ENCODE measurements around the gene ACKR2.

ACKR2 gene

DNA sequence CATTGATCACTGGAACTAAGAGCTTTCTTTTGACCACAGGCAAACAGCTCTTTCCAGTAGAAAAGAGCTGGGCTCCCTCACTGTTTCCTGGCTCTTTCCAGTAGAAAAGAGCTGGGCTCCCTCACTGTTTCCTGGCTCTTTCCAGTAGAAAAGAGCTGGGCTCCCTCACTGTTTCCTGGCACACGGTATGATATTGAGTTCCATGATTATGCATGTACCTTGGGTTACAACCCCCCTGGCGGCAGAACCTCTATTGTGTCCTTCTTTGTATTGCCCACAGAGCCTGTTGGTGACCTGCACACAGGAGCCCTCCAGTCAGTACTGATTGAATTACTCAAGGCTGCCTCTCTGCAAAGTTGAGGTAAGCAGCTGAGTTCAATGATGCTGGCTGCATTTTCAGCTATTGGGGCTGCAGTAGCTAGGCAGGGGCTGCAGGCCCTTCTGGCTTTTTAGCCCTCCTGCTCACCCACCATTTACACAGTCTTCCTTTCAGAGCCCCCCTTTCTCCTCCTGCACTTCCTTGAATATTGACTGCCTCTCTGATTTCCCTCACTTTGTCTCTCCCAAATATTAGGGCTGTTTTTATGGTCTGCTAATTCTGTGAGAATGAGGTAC is 10.2 kb downstream of the ACKR2 start:
- H3K27ac ChIP-seq: no peak overlapping the region
- no peak for DNase-seq

DNA sequence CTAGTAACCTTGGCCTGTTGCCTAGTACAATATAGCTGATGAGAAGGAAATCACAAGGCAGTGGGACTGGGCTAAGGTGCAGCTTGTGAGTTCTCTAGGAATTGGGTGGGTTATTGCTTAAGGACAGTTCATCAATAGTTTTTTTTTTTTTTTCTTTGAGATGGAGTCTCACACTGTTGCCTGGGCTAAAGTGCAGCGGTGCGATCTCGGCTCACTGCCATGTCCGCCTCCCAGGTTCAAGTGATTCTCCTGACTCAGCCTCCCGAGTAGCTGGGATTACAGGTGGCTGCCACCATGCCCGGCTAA is 11.5 kb downstream of the ACKR2 start:
- no peak overlapping the region for H3K4me3 ChIP-seq (ENCODE audit: low read depth, low read length)
- no peak for TF ChIP-seq CTCF (IDR thresholded peaks at IDR 0.05; ENCODE audit: low read depth, low read length)
- DNase-seq: no peak
- H3K36me3 ChIP-seq: no peaks in the 10 kb centered on the region
- H3K27ac ChIP-seq: no peak overlapping the region
- no peaks in the 10 kb centered on the region for H3K27me3 ChIP-seq (ENCODE audit: insufficient read depth, low read depth, severe bottlenecking)
- peaks cover 5% of the 10 kb centered on the region for H3K9me3 ChIP-seq (ENCODE audit: severe bottlenecking)

More for the DNA sequence above, 10.2 kb downstream of the ACKR2 start:
- no peaks in the 10 kb centered on the region for H3K36me3 ChIP-seq
- no peaks in the 10 kb centered on the region for H3K27me3 ChIP-seq (ENCODE audit: insufficient read depth, low read depth, severe bottlenecking)
- H3K9me3 ChIP-seq (ENCODE audit: severe bottlenecking): peaks cover 2% of the 10 kb centered on the region
- no peak overlapping the region for H3K4me3 ChIP-seq (ENCODE audit: low read depth, low read length)
- TF ChIP-seq CTCF (IDR thresholded peaks at IDR 0.05; ENCODE audit: low read depth, low read length): no peak

DNA sequence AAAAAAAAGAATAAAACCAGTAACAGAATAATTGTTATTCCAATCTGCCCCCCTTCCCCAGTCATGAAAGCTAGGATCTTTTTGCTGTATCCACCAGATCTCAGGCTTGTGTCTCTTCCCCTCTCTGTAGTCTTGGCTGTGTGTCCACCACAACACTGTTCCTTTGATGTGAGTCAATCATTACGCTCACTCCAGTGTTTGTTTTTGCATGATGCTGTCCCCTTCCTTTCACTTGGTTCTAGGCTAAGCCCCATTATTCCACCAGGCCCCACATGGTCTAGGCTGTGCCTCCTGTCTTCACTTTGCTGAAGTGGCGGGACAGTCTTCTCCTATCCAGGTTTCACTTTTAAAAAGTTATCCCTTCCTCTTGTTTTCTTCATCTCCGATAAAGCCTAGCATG is 13.6 kb downstream of the ACKR2 start:
- no peaks in the 10 kb centered on the region for H3K36me3 ChIP-seq
- H3K9me3 ChIP-seq (ENCODE audit: severe bottlenecking): peaks cover 5% of the 10 kb centered on the region
- no peak for TF ChIP-seq CTCF (IDR thresholded peaks at IDR 0.05; ENCODE audit: low read depth, low read length)
- H3K27me3 ChIP-seq (ENCODE audit: insufficient read depth, low read depth, severe bottlenecking): no peaks in the 10 kb centered on the region
- no peak overlapping the region for H3K4me3 ChIP-seq (ENCODE audit: low read depth, low read length)
- DNase-seq: no peak
- H3K27ac ChIP-seq: peak overlapping the region; percentile 71

DNA sequence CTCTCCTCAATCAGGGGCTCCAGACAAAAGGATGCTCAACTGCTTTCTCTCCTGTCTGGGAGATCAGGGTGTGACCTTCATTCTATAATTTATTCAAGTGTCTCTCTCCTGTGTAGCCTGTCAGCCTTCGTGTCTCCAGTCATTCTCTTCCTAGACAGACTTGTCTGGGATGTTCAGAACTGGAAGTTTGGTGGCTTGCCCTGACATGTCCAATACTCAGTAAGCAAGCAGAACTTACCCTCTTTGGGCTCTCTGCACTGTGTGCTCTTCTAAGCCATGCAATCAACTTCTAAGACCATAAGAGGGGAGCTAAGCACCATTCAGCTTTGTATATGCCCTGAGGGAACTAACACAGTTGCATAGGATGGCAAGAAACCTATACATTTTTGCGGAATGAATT is 14.1 kb downstream of the ACKR2 start:
- peaks cover 5% of the 10 kb centered on the region for H3K9me3 ChIP-seq (ENCODE audit: severe bottlenecking)
- H3K27me3 ChIP-seq (ENCODE audit: insufficient read depth, low read depth, severe bottlenecking): no peaks in the 10 kb centered on the region
- peak overlapping the region; percentile 71 for H3K27ac ChIP-seq
- TF ChIP-seq CTCF (IDR thresholded peaks at IDR 0.05; ENCODE audit: low read depth, low read length): no peak
- H3K36me3 ChIP-seq: no peaks in the 10 kb centered on the region
- no peak overlapping the region for H3K4me3 ChIP-seq (ENCODE audit: low read depth, low read length)
- DNase-seq: peak; percentile 47

GRCh38 chr3:42826141-42826540 is 16.9 kb downstream of the ACKR2 start:
- TF ChIP-seq CTCF (IDR thresholded peaks at IDR 0.05; ENCODE audit: low read depth, low read length): no peak
- Histone ChIP-seq H3K9me3 (ENCODE audit: severe bottlenecking) (peaks cover 5% of the 10 kb centered on the region), H3K36me3 (no peaks in the 10 kb centered on the region), H3K4me3 (ENCODE audit: low read depth, low read length) (no peak overlapping the region), H3K27me3 (ENCODE audit: insufficient read depth, low read depth, severe bottlenecking) (no peaks in the 10 kb centered on the region), H3K27ac (no peak overlapping the region)
- DNase-seq: no peak

- Histone ChIP-seq H3K36me3 (no peaks in the 10 kb centered on the region), H3K27me3 (ENCODE audit: insufficient read depth, low read depth, severe bottlenecking) (no peaks in the 10 kb centered on the region), H3K9me3 (ENCODE audit: severe bottlenecking) (peaks cover 5% of the 10 kb centered on the region), H3K27ac (no peak overlapping the region), H3K4me3 (ENCODE audit: low read depth, low read length) (no peak overlapping the region)
- TF ChIP-seq CTCF (IDR thresholded peaks at IDR 0.05; ENCODE audit: low read depth, low read length): no peak
- no peak for DNase-seq
Observed at GRCh38 chr3:42827023-42827422, 17.8 kb downstream of the ACKR2 start.
